Measurements from ENCODE around the gene VOPP1.

Gene VOPP1

DNA sequence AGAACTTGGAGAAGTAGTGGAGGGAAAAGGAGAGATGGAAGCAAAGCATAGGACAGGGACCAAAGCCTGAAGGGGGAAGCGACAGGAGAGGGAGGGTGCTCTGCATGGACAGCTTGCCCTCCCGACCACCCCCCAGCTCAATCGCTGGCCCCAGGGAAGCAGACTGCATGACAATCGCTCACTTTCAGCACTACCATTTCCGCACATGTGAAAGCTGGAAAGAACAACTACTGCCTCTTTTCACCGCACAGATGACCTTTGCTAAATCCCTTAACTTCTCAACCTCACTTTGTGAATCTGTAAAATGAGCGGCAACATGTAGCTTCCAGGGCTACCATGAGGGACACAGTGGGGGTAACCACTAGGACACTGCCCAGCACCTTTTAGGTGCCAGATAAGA lies 17.1 kb downstream of the VOPP1 start:
- no peak for DNase-seq (ENCODE audit: low read depth)
- no peak for TF ChIP-seq CTCF (conservative IDR thresholded peaks at IDR 0.05; ENCODE audit: low read depth, low read length)

DNA sequence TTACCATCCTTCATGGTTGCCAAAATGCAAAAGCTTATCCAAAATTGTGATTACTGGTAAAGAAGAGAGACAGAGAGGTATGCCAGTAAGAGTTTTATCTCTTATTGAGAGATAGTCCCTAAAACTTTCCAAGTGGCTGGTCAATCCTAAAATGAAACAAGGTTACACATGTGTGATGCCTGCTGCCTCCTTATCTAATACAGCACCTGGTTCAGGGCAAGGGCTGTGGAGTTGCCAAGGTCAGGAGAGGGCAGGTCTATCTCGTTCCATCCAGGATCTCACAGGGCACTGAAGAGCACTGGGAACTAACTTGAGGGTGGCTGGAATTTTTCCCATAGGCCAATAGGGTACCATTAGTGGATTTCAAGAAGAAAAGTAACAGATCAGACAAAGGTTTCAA lies 18.3 kb downstream of the VOPP1 start:
- no peak for DNase-seq (ENCODE audit: low read depth)
- TF ChIP-seq CTCF (conservative IDR thresholded peaks at IDR 0.05; ENCODE audit: low read depth, low read length) = no peak
- no peak overlapping the region for H3K4me3 ChIP-seq (ENCODE audit: low read depth, low read length)

More for the DNA sequence above, 17.1 kb downstream of the VOPP1 start:
- no peak overlapping the region for H3K4me3 ChIP-seq (ENCODE audit: low read depth, low read length)

- TF ChIP-seq CTCF (conservative IDR thresholded peaks at IDR 0.05; ENCODE audit: low read depth, low read length) = no peak
- DNase-seq (ENCODE audit: low read depth) = no peak
- H3K4me3 ChIP-seq (ENCODE audit: low read depth, low read length) = no peak overlapping the region
These were observed 19.3 kb downstream of the VOPP1 start for GRCh38 chr7:55553024-55553345.

GRCh38 chr7:55552320-55553023 lies 19.8 kb downstream of the VOPP1 start:
- peak; percentile 96 for DNase-seq (ENCODE audit: low read depth)
- no peak for TF ChIP-seq CTCF (conservative IDR thresholded peaks at IDR 0.05; ENCODE audit: low read depth, low read length)

DNA sequence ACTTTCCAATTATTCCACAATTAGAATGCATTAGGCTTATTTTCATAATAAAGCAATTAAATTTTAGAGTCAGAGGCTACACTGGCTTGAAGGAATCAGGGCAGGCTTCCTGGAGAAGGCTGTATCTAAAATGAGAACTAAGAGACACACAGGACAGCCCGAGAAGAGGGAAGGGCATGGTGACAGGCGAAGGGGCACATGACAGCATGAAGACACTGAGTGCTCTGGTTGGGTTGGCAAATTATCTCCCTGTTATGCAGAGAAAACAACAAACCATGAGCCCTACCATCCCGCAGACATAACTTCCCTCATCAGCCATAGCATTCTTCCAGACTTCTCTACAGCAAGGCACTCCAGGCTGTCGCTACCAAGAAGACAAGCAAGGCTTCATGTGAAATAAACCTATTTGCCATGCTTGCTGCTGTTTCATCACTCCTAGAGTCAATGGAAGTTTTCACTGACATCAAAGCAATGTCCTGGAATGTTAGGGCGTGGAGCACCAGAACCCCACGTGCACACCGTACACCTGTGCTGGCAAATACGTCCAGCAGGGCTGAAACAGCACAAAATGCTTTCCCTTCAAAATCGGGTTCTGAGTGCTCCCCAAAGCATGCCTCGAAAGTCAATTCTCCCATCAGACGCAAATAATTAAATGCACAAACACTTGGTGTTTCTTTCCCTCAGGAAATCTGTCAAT lies 21.3 kb downstream of the VOPP1 start:
- no peak for TF ChIP-seq CTCF (conservative IDR thresholded peaks at IDR 0.05; ENCODE audit: low read depth, low read length)
- no peak for DNase-seq (ENCODE audit: low read depth)
- no peak overlapping the region for H3K4me3 ChIP-seq (ENCODE audit: low read depth, low read length)

More at GRCh38 chr7:55552320-55553023, 19.8 kb downstream of the VOPP1 start:
- peak overlapping the region; percentile 36 for H3K4me3 ChIP-seq (ENCODE audit: low read depth, low read length)

DNA sequence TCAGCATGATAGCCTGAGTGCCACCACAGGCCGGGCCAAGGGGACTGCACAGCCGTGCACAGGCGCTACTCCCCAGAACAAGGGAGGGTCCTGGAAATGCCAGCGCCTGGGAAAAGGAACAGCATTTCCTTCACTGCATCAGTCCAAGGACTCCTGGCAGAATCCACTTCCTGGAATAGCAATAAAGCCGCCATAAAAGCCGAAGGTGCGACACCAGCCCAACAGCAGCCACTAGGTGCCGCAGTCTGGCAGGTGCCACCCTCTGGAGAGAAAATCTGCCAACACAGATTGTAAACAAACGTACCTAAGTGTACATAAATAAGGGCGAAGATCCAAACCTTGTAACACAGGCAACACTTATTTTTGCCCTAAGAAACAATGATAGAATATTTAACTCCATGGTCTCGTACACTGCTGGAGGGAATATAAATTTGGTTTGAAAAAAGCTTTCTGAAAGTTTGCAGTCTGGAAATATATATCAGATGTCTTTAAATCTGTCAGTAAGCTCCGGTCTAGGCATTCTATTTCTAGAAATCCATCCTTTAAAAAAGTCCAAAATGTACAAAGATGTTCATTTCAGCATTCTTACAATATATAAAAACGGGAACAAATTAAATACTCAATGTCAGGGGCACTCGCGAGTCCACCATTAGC lies 22.2 kb downstream of the VOPP1 start:
- DNase-seq (ENCODE audit: low read depth) = no peak
- no peak overlapping the region for H3K4me3 ChIP-seq (ENCODE audit: low read depth, low read length)
- no peak for TF ChIP-seq CTCF (conservative IDR thresholded peaks at IDR 0.05; ENCODE audit: low read depth, low read length)

Data from choroid plexus epithelial cell (primary cell).